NCI-H345 treated with DMSO at 0.1 percent for 48 hours (cell line): ENCODE data around the gene EXOC7.

Source experiments
- DNase-seq: peaks from one replicate; lab custom pipeline; 2025; ENCODE audit not compliant: unreplicated experiment; lab: John Stamatoyannopoulos, UW

Gene EXOC7, protein sequence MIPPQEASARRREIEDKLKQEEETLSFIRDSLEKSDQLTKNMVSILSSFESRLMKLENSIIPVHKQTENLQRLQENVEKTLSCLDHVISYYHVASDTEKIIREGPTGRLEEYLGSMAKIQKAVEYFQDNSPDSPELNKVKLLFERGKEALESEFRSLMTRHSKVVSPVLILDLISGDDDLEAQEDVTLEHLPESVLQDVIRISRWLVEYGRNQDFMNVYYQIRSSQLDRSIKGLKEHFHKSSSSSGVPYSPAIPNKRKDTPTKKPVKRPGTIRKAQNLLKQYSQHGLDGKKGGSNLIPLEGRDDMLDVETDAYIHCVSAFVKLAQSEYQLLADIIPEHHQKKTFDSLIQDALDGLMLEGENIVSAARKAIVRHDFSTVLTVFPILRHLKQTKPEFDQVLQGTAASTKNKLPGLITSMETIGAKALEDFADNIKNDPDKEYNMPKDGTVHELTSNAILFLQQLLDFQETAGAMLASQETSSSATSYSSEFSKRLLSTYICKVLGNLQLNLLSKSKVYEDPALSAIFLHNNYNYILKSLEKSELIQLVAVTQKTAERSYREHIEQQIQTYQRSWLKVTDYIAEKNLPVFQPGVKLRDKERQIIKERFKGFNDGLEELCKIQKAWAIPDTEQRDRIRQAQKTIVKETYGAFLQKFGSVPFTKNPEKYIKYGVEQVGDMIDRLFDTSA

GRCh38 chr17:76103274-76104139 is at the start of gene EXOC7:
Gene EXOC7, minus strand, starts transcription at chr17:76103787. Its CDS starts 95 bp downstream, at chr17:76103692.
- peak; percentile 96 for DNase-seq

DNA sequence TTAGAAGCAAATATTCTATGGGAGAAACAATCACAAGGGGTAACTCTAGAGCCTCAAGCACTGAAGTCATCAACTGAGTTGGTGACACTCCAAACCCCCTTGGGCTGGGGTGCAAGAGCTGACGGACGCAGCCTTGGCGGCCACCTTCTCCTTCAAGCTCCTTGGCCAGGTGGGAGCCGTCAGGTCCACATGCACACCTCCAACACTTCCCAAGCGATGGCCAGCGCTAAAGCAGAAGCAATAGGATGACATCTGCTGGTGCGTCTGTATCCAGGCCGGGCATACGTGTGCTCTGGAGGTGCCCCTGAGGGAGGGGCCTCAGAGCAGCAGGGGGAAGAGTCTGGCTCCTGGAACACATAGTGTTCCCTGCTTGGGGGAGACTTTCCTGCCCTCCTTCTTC is 49.6 kb upstream of the EXOC7 start:
- no peak for DNase-seq

DNA sequence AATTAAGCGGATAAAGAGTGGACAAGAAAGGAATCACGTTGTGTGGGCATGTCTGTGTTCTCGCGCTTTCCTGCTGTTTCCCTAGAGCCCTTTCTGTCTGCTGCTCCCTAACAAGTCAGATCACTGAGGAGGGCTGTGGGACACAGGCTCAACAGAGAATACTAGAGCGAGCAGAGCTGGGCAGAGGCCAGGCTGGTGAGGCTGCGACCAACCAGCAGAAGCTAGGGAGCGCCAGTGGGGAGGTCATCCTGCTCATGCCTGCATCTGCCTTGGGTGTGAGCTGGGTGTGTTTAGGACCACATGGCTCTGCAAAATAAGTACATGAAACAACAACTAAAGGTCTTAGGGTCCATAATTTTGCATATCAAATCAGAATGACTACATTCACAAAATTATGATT is 49.0 kb upstream of the EXOC7 start:
- no peak for DNase-seq

DNA sequence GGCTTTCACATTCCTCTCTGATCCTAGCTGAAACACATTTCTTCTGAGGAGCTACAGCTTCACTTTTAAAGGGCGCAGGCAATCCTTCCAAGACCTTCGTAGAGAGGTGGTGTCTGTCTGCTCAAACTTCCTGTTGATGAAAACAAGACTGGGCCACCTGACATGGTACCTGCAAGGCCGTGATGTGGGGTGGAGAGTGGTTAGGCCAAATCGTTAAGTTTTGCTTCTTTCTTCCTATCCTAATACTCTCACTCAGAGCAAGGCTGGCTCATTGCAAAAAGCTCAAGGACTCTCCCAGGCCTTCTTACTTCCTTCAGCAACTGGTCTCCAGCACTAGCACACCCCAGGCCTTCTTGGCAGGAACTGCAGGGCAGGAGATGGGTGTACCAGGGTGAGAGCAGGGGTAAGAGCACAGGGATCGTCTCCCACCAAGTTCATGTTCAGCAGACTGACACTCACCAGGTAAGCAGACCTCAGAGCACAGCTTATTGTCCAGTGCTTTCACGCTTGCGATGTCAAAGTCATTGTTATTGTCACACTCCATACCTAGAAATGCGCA is 48.4 kb upstream of the EXOC7 start:
- DNase-seq, result no peak

DNA sequence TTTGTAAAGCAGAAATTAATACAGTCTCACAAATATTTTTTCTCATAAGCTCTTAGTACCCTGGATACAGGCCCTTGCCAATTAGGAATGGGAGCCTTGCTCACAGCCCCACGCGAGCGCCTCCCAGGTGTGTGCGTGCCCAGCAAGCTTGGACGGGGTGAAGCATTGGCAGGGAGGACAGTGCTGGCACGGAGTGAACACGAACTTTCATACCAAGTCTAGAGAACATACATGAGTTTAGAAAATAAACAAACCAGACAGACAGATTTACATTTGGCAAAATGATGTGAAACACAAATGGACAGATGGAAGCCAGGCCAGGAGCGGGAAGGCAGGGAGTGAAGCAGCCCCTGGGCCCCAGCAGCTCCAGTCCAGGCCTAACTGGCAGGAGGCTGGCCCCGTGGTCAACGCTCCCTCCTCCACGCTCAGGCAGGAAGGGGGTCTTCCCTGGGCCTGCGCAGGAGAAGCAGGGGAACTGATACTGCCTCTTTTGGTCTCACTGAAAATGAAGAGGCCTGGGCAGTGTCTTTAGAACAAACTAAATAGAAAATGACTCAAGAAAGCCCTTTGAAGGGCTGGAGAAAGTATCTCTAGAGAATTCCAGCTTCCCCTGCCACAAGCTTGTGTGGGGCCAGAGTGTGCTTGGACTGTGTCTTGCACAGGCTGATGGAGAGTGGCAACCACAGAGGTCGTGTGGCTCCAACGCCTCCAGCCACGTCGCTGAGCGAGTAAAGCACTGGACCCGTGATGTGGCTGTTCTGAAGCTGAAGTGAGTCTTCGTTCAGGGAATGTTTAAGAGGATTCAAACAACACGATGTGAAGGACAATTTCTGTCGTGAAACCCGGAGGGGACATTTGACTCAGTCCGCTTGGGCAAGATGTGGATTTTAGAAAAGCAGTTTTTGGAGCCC is 47.4 kb upstream of the EXOC7 start:
- DNase-seq, result no peak

DNA sequence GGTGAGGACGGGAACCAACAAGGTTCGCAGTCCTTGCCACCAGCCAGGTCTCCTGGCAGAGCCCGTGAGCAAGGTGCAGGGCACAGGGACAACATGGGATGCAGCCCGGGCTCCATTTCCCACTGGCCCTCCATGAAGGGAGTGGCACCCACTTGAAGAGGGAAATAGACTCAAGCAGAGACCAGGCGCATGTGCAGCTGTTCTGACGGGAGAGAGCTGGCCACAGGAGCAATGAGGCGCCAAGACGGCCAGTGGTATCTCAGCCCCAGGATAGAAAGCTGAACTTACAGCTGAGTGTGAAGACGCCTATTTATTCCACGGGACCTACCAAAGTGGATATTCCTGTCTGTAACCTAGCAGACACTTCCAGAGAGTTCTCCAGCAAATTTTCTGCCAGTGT is 45.6 kb upstream of the EXOC7 start:
- DNase-seq, result no peak

DNA sequence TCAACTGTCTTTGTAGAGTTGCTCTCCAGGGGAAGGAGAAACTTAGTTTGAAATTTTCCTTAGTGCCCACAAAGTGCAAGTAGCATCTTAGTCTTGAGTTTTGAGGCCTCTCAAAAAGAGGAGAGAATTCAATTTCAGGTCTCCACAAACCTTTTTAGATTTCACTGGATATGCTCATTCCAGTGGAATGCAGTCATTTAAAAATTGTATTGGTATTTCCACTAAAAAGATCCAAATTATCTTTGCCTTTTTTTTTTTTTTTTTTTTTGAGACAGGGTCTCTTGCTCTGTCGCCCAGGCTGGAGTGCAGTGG is 44.4 kb upstream of the EXOC7 start:
- DNase-seq, result no peak

GRCh38 chr17:76147211-76148014 is 43.8 kb upstream of the EXOC7 start:
- peak; percentile 67 for DNase-seq

- no peak for DNase-seq
These were observed 42.7 kb upstream of the EXOC7 start for GRCh38 chr17:76146053-76146851.

DNA sequence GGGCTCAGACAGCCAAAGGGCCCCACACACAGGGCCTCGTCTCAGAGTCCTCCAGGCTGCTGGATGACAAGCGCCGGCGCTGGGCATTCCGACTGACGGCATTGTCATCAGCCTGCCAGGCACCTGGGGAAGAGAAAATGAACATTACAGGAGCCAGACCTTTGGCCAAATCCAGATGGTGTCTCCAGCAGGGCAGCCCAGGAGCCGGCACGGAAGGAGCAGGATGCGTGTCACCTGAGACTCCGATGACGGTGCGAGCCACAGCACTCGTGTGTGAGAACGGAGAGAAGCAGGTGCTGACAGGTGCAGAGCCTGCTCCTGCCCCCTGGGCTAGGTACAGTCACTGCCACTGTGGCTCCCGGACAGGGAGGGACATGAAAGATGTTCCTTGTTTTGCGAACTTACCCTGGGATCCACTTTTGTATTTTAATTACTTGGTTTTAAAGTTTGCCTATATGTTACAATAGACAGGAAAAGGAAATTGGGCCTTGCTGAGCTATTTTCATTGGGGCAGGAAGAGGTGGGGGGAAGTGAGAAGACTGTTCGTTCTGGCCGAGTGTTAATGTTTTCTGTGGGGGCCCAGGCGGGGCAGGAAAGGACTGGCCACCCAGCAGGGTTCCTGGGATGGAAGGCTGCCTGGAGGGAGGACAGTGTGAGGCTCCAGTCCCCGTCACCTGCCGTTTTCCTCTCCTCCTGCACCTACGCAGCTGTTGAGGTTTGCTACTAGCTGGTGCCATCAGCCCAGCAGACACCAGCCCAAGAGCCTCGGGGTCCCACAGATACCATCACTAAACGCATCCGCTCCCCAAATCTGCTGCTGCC is 41.9 kb upstream of the EXOC7 start:
- DNase-seq, result peak; percentile 57

GRCh38 chr17:76142585-76143041 is 39.0 kb upstream of the EXOC7 start:
- no peak for DNase-seq

DNA sequence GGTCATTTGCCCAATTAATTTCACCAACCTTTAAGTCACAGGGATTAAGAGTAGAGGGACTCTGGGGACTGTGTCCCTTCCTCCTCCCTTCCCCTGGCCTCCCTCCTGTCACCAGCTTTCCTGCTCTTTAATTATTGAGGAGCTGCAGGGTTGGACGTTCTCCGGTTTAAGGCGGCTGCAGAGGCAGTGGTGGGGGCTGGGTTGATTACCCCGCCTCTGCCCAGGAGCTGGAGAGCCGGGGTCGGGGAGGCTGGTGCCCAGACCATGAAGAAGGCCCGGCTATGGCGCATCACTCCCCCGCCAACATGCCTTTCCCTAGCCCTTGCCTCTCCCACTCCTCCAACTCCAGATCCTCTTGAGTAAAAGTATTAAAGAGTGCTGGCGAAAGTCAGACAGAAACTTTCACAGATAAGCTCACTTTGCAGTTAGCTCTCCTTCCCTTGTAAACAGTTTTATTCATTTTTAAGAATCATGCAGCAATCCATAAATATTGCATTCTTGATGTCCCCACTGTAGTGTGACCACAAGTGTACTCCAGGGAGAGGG is 38.5 kb upstream of the EXOC7 start:
- DNase-seq, result no peak

GRCh38 chr17:76141212-76142038 is 37.8 kb upstream of the EXOC7 start, which contains the start of gene FOXJ1:
Gene FOXJ1, minus strand, starts transcription at chr17:76141245. Its CDS starts 850 bp downstream, at chr17:76140395.
- DNase-seq, result peak; percentile 93

DNA sequence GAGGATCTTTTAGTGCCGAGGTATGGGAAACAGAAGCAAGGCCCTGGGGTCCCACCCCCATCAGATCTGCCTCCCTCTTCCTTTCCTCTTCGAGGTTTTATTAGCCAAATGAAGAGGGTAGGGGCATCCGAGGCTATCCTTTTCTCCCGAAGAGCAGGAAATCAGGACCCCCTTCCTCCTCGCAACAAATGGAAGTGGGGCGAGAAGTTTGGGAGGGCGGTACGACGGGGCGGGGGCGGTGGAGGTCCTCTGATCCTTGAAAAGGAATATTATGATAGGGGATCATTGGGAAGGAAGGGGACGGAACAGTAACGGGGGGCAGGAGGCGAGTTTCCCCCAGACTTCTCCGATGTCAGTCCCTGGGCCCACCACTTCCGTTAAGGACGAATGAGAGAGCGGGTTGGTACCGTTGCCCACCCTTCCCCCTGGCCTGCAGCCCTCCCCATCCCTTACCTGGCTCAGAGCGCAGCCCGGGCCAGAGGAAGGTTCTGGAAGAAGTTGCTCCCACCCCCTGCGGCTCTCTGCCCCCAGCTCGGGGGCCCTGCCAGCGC is 37.1 kb upstream of the EXOC7 start:
- DNase-seq, result no peak

GRCh38 chr17:76139801-76140660 is 36.4 kb upstream of the EXOC7 start:
- no peak for DNase-seq
